Measurements from ENCODE around the gene CNTN4.
A peak's percentile ranks its signal among the peaks of the same experiment; 100 is the strongest.
"Not testable (repeated sequence)": the region's sequence is repeated elsewhere in the genome, so short reads cannot be mapped to it uniquely, and the experiment has no call there.

Gene CNTN4

DNA sequence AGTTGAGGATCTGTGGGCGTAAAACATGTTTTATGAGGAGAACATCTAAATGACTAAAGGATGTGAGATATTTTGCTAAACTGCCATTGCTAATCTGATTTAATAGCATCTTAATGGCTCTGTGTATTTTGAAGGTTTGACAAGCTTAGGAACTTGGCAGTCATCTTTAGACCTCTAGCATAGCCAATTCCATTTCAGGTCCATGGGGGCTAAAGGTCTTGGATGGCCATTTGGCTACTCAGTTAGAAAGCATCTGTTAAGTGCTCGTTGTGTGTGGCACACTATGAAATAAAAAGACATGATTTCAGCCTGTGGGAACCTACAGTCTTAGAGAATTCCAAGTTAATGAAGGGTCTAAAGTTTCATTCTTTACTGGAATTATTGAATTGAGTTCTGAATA, 775.3 kb downstream of the CNTN4 start:
- no peak for DNase-seq

DNA sequence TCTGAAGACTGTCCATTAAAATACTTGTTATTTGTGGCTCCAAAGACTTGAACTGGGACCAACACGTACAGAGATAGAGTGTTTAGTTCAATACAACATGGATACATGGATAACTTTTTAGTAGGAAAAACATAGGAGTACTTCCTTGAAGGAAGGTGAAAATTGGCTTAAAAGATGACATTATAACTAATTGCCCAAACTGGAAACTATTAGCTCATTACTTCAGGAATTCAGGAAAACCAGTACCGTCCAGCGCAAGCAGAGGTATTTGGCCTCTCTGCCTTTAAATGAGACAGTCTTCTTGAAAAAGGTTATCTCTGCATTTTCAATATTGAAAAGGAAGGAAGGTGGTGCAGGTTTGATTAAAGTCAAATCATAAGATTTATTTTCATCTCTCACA, 777.0 kb downstream of the CNTN4 start:
- no peak for DNase-seq

DNA sequence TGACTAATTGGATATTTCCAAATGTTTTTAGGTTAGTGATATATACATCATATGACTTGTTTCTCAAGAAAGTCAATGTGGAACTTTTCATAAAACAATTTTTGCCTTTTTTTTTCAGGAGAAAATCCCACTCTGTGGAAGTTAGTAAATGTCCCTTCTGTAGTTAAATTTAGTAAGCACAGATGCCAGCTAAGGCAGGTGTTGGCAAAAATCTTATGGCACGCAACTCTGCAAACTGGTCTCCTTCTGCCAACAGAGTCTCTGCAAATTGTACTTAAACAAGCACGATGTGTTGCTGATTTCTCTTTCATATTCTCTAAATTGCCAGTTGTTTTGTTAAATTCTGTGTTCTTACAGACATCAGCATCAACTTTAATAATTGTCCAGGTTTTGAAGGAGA, 777.7 kb downstream of the CNTN4 start:
- DNase-seq, result no peak

DNA sequence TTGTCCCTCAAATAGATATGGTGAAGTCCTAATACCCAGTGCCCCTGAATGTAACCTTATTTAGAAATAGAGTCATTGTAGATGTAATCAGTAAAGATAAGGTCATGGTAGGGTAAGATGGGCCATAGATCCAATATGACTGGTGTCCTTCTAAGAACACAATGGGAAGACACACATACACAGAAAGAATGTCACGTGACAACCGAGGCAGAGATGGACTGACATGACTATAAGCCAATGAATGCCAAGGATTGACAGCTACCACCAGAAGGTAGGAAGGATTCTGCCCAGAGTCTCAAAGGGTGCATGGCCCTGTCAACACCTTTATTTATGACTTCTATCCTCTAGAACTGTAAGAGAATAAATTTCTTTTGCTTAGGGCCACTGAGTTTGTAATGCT, 780.4 kb downstream of the CNTN4 start:
- no peak for DNase-seq

DNA sequence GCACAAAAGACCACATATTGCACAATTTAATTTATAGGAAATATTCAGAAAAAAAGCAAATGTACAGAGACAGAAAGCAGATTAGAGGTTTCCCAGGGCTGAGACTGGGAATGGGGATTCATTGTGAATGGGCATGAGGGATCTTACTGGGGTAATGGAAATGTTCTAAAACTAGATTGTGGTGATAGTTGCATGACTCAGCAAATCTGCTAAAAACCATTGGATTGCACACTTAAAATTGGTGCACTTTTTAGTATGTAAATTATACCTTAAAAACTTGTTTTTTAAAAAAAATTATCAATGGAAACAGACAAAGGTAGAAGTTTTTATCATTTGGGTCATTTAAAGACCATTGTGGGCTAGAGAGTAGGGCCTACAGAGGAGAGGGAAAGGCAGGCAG, 780.9 kb downstream of the CNTN4 start:
- DNase-seq, result no peak

DNA sequence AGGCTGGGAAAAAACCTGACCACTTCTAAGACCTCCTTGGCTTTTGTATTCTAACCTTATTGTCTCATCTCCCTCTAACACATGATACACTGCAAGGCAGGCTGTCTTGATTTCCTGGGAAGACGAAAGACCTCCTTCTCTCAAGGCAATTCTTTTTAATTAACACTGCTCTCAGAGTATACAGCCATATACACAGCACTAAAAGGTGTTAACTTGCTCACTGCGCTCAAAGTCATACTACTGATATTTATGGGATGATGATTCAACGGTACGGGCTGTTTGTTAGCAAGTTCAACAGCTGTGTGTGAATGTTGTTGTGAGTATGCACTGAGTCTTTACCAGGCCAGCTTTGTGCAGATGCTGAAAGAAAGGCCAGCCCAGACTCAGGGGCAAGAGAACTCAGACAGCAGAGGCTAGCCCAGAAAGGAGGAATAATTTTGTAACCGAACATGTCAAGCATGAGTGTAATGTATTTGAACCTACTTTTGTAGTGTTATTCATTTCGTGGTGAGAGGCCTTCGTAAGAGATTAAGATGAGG, 781.6 kb downstream of the CNTN4 start:
- no peak for DNase-seq

DNA sequence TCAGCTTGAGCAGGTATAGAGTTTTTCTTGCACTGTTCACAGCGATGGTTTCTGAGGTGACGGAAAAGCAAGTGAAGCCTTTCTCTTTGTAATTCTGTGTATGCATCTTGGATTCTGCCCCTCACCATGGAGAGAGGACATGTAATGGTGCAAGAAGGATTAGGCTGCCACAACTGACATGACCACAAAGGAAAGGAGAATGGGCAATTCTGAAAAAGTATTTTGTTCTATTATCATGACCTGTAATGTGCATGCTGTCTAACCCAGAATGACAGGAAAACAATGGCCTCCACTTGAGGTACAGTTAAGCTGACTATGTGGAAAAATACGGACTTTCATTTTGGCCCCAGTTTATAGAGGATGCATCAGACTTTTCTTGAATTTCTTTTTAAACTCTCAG, 784.6 kb downstream of the CNTN4 start:
- no peak for DNase-seq

DNA sequence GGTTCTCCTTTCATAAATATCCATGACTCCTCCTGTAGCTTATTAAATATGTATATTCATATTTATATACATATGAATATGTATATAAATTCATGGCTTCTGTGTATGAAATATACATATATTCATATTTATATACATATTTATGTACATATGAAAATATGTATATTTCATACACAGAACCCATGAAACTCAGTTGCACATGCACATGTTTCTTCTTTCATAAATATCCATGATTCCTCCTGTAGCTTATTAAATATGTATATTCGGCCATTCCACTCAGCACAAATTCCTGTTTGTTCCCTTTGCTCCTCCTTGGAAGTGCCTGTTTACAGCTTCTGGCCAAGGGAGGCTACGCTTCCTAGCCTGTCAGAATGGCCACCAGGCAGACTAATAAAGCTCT, 789.9 kb downstream of the CNTN4 start:
- DNase-seq, result no peak

DNA sequence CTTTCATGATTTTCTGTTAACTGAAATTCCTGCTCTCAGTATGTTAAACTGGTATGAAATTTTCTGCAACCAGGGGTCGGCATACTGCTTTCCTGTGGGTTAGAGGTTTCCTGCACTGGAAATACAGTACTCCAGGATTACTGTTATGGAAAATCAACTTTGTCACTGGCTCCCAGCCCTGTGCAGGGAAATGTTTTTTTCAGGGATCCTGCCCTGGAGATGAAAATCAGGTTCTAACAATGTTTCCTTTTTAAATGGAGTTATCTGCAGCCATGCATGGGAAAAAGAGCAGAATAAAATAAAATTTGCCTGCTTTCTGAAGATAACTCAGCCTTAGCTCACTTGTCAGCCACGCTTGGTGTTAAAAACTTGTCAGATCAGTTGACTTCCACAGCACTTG, 791.1 kb downstream of the CNTN4 start:
- DNase-seq, result no peak

DNA sequence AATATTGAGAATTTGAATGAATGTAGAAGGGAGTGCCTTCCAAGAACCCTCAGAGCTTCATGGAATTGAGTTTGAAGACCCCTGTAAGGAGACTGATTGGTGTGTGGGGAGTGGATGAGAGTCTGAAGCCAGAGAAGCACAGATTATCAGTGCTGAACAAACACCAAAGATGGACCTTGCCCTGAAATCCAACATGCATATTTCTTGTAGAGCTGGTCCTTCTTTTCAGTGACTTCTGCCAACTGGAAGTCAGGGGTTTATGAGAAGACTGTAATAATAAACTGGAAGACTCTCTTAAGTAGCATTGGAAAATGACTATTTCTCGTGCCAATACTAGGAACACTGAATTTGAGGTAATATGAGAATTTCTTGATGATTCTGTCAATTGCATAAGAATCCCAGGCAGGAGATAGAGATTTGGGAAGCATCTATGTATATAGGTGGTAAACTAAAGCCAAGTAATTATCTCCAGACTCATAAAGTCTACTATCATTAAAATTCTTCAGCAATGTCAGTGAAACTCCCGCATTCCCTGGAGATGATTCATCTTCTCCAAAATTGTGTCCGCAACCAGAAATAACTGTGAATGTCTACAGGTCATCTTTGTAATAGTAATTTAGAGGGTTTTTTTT, 797.8 kb downstream of the CNTN4 start:
- DNase-seq, result no peak

DNA sequence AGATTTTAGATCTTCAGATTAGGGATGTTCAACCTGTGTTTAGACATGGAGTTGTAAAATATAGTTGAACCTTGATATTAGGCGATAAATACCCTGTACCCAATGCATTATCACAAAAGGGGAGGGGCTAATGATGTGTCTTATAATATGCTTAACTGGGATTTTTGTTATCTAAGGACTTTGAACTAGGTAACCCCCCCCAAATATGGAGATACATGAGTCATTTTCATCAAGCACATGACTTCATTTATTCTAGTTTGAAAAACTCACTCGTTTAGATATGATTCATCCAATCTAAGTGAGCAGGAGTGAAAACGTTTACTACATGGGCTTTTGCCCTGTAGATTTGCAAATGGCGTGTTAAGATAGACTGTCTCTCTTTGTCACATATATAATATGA, 799.2 kb downstream of the CNTN4 start:
- no peak for DNase-seq

DNA sequence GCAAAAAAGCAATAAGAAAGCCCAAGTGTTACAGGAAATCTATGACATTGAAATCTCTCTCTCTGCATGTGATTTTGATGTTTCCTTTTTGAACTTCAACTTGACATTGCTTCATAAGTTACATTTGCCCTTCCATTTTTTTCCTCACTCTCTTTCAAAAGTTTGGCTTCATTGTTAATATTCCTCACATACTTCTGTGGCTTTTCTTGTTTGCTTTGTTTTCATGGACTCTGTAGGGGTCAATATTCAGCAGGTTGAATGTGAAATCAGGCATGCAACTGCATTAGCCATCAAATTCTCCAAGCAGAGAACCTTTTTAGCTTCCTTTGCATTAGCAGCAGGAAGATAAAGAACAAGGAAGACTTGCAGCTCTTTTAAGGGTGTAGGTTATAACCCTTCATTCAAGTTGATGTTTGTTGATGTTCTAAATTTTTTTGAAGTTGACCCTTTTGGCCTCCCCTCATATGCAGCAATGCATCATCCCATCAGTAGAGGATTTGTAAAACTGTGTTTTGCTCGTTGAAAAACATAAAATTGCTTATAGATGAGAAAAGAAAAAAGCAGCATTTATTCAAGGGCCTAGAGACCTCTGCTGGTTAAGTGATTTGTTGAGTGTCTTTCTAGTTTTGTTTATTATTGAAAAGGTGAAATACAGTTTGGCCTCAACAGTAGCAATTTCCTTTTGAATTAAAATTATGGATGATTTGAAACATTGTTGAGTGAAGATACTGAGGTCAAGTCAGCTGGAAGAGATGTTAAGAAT, 800.1 kb downstream of the CNTN4 start:
- DNase-seq, result peak; percentile 49

DNA sequence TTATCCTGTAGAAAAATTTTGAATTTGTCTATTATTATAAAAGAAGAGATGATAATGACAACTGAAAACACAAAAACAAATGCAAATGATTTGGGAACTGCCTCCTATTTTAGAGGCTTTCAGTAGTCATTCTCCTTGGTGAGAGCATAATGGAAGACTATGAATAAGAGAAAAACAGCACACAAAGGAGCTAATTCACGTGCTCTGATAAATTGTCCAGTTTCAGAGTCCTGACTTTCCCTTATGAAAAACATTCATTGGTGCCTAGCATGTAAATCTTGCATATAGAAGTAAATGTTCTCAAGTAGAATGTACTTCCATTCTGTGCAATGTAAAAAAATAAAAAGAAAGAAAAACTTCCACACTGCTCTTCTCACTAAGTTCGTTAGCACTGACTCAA, 805.4 kb downstream of the CNTN4 start:
- DNase-seq, result no peak

DNA sequence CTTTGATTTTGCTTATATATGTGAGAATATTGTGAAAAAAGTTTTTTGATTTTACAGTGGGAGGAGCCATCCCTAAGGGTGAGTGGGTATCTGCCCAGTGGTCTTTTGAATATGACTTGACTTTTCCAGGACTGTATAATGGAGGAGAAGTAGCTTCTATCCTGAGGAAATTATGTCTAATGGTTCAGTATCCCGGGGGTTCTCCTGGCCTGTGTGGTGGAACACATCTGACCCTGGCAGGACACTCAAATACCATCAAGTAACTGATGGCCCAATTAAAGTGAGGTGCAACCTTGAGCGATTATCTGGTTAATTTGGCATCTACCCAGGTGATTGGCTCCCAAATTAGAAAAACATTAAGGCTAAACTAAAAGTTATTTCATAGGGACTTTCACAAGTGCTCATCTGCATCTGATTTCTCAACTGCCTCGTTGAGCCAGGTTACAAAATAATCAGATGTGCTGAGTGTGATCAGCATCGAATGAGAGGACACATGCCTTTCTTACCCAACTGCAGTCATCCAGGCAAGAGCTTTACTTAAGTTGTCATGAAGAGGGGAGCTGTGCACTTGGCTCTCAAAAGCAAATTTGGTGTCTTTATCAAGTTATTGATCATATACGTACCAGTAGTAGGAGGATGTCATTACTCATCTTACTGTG, 810.2 kb downstream of the CNTN4 start:
- DNase-seq, result no peak

DNA sequence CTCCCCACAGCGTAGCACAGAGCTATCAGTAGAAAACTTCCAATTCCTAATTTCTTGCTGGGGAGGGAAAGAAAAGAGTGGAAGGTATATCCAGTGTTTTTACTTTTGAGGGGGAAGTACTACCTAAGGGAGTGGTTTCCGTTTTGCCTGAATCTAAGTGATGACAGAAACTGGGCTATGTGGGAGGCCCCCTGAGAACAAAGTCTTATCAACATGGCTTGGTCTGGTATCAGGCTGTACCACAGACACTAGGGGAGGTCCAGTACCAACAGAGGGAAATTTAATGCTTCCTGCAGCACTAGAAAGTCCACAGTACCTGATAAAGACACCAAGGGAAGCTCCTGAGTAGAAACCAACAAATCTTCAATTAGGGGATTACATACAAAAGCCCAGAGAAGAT, 812.3 kb downstream of the CNTN4 start:
- DNase-seq, result no peak

DNA sequence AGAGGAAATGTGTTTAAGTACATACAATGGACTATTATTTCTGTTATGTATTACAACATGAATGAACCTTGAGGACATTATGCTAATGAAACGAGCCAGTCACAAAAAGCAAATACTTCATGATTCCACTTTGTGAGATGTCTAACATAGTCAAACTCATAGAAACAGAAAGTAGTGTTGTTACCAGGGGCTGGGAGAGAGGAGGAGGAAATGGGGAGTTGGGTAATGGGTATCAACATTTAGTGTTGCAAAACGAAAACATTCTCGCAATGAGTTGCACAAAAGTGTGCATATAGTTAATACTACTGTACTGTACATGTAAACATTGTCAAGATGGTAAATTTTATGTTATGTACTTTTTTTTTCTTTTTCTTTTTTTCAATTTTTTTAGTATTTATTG, 817.2 kb downstream of the CNTN4 start:
- no peak for DNase-seq

DNA sequence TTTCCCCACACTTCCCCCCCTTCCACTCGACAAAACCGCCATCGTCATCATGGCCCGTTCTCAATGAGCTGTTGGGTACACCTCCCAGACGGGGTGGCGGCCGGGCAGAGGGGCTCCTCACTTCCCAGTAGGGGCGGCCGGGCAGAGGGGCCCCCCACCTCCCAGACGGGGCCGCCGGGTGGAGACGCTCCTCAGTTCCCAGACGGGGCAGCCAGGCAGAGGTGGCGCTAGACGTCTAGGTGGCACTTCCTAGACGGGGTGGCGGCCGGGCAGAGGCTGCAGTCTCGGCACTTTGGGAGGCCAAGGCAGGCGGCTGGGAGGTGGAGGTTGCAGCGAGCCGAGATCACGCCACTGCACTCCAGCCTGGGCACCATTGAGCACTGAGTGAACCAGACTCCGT, 818.0 kb downstream of the CNTN4 start:
- not testable (repeated sequence) for DNase-seq

DNA sequence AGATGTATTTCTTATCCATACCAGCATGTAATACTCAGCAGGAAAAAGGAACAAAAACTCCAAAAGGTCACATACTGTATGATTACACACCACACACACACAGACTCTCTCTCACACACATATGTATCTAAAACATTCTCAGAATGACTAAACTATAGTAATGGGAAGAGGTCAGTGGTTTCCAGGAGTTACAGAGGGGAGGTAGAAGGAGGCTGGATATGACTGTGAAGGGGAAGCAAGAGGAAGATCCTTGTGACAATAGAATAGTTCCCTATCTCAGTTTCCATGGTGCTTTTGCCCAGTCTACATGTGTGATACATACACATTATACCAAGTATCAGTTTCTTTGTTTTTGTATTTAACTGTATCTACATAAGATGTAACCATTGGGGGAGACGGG, 821.4 kb downstream of the CNTN4 start:
- DNase-seq, result no peak

DNA sequence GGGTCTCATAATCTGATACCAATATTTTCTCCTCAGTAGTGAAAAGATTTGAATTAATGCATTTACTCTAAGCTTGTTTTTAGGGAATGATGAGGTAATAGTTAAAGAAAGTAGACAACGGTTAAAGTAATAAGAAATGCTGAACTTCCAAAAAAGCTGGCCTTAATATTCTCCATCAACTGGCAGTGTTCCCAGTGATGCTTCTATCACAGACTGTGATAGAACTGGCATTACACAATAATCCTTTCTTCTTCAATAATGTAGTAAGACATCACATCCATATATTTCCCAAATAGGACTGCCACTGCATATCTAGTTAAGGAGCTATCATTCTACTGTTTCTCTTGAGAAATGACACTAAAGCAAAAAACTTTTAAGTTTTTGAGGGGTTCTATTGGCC, 822.8 kb downstream of the CNTN4 start:
- no peak for DNase-seq

DNA sequence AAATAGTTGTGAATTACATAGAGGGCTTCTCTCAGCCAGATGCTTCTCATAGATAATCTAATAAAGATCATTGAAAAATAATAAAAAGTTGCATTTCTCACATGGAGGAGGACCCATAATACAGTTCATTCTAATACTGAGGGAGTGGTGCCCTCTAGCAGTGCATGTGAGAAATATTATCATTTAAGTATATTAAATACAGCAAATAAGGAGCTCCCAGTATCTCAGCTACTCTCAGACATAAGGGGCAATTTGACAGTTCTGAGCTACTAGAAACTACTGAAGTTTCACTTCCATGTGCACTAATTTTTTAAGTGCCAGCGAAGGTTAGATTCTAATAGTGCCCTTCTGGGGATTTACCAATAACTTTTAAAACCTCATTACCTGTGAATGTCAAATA, 823.2 kb downstream of the CNTN4 start:
- DNase-seq, result peak; percentile 3

DNA sequence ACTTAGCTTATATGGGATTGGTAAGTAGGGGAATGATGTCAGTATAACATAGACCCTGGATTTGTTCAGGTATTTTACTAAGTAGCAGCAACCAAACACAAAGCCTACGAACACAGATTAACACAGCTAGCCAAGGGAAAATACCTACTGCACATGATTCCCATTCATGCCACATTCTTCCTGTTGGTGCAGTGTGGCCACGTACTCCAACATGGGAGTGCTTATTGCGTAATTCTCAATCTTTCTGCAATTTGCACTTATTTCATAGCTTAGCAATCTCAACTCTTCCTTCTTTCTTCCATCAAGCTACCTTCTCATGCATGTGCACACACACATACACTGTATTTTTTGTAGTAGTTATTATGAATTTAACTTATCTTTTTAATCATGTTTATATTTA, 824.7 kb downstream of the CNTN4 start:
- no peak for DNase-seq

DNA sequence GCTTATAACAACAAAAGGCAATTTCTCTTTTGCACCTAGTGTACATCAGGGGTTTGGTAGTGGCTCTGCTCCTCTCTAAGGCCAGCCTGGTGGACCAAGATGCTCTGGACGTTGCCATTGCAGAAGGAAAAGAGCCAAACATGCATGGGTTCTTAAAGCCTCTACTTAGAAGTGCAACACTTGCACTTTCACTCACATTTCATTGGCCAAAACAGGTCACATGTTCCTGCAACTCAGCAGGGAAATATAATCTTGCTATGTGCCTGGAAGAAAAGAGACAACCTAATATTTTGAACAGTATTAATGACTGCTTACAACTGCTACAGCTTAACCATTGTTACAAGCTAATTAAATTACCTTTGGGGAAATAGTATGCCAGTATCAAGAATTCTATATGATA, 828.6 kb downstream of the CNTN4 start:
- no peak for DNase-seq

DNA sequence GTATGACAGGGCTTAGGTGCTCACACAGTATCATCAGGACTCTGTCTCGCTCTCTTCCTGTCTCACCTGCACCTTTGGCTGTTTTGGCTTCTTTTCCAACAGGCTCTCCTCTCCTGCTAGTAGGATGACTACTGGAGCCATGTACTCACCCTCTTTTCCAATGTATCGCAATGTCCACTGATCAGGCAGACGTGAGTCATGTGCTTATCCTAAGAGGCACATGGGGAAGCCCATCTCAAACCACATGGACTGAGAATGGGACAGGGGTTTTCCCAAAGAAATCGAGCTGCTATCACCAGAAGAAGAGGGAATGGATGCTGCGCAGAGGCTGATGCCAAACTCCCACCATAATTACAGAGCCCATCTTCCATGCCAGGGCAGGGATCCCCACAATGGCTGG, 830.9 kb downstream of the CNTN4 start:
- no peak for DNase-seq

DNA sequence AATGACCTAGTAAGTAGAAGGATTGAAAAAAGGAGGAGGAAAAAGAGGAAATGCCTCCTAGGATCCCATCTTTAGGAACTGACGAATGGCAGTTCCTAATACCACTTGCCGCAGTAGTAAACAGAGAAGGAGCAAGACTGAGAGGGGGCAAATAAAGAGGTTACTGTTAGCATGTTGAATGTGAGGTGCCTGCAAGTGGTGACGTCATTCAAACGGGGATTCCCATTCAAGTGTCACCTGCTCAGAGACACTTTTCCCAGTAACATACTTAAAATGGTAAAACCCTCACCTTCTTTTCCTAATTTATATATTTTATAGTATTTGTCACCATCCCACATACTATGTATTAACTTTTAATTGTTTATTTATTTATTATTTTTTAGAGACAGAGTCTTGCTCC, 832.6 kb downstream of the CNTN4 start:
- no peak for DNase-seq
